Astrocyte of the cerebellum (primary cell): ENCODE data around the gene ACOX3.

Experiments
- DNase-seq: peaks from one replicate; pipeline ENCODE4 v3.0.0-alpha.2; 2011; ENCODE audit warnings: low read depth
- H3K4me3 ChIP-seq: 2 replicates; pipeline ENCODE4 v1.5.1; 2011; ENCODE audit warnings: mild to moderate bottlenecking, low read depth, low read length, moderate library complexity
- CTCF ChIP-seq: IDR thresholded peaks from 2 replicates; pipeline ENCODE4 v1.5.1; 2012; ENCODE audit warnings: low read length, low read depth, moderate library complexity, mild to moderate bottlenecking; ENCODE audit errors: missing control alignments
- in situ Hi-C: cut with HindIII; loops from 2 replicates; pipeline ENCODE4 v1.10.0; 2017; ENCODE audit warnings: low sequenced_read_pairs

Gene ACOX3

GRCh38 chr4:8467016-8467415 lies 26.5 kb upstream of the ACOX3 start:
- DNase-seq, result no peak
- in situ Hi-C loops, result loop anchor here (5.0 kb wide), 1 partner anchor 130 kb away; no protein-coding TSS in a partner anchor
- no peak for TF ChIP-seq CTCF
- no peak overlapping the region for H3K4me3 ChIP-seq

- DNase-seq, result no peak
- in situ Hi-C loops, result loop anchor here (5.0 kb wide), 1 partner anchor 131 kb away; no protein-coding TSS in a partner anchor
- TF ChIP-seq CTCF, result no peak
- no peak overlapping the region for H3K4me3 ChIP-seq
These were observed 25.4 kb upstream of the ACOX3 start for GRCh38 chr4:8465615-8466611.

GRCh38 chr4:8464381-8464780 lies 23.9 kb upstream of the ACOX3 start:
- TF ChIP-seq CTCF, result no peak
- in situ Hi-C loops, result no loop called here
- no peak for DNase-seq
- no peak overlapping the region for H3K4me3 ChIP-seq

GRCh38 chr4:8463811-8464210 lies 23.3 kb upstream of the ACOX3 start:
- in situ Hi-C loops, result no loop called here
- no peak for TF ChIP-seq CTCF
- no peak overlapping the region for H3K4me3 ChIP-seq
- no peak for DNase-seq

GRCh38 chr4:8461616-8462015 lies 21.1 kb upstream of the ACOX3 start:
- in situ Hi-C loops, result no loop called here
- no peak for TF ChIP-seq CTCF
- no peak for DNase-seq
- no peak overlapping the region for H3K4me3 ChIP-seq

- in situ Hi-C loops, result no loop called here
- no peak for TF ChIP-seq CTCF
These were observed 20.6 kb upstream of the ACOX3 start for GRCh38 chr4:8461086-8461485.

More at GRCh38 chr4:8461086-8461485, 20.6 kb upstream of the ACOX3 start:
- no peak overlapping the region for H3K4me3 ChIP-seq
- no peak for DNase-seq
